H1 (cell line): Measurements from ENCODE around the gene CAPN6. TPM values are rescaled to one million over a fixed set of nuclear protein-coding genes. Genes with fewer than 3 reads are reported as not detected.

Experiments
- CTCF ChIA-PET: fragments of 300-600 bp; sonication (Branson Sonifier 250); formaldehyde crosslinking; loops from one replicate; lab custom pipeline; 2021; ENCODE audit not compliant: partially characterized antibody; lab: Charles Lee
- POLR2A ChIA-PET: fragments of 300-600 bp; sonication (Branson Sonifier 250); formaldehyde crosslinking; loops from one replicate; lab custom pipeline; 2021; ENCODE audit warnings: inconsistent platforms; ENCODE audit not compliant: partially characterized antibody; lab: Charles Lee
- DNase-seq, 2 experiments: peaks; one replicate each; pipeline versions ENCODE4 v3.0.0 to v3.0.0-alpha.2; 2010 to 2022; ENCODE audit warnings: low spot score in 2 of 2, low read depth in 1 of 2, mixed read lengths in 1 of 2
- FAIRE-seq: peaks from 2 replicates; lab custom pipeline; 2011; peaks lifted over from hg19 to GRCh38; lab: Jason Lieb, UNC
- H2AFZ ChIP-seq: 2 replicates; pipeline ENCODE4 v1.8.1; 2012; ENCODE audit warnings: low read length, inconsistent platforms
- H2AK5ac ChIP-seq: 2 replicates; pipeline ENCODE4 v1.6.1; 2013; ENCODE audit warnings: low read depth, low read length
- H2BK120ac ChIP-seq: replicated peaks from 2 replicates; pipeline ENCODE3; 2013; ENCODE audit warnings: low read depth, low read length, inconsistent platforms
- H2BK12ac ChIP-seq: 2 replicates; pipeline ENCODE4 v1.6.1; 2013; ENCODE audit warnings: low read depth, low read length
- H2BK15ac ChIP-seq: 2 replicates; pipeline ENCODE4 v1.6.1; 2013; ENCODE audit warnings: low read length
- H2BK20ac ChIP-seq: 2 replicates; pipeline ENCODE4 v1.6.1; 2013; ENCODE audit warnings: low read length
- H2BK5ac ChIP-seq: 2 replicates; pipeline ENCODE4 v1.6.1; 2013; ENCODE audit warnings: low read depth, low read length
- H3K14ac ChIP-seq: 2 replicates; pipeline ENCODE4 v1.6.1; 2013; ENCODE audit warnings: inconsistent platforms; ENCODE audit not compliant: insufficient read length
- H3K18ac ChIP-seq: 2 replicates; pipeline ENCODE4 v1.6.1; 2013; ENCODE audit warnings: low read length; ENCODE audit errors: extremely low read depth
- H3K23ac ChIP-seq: 2 replicates; pipeline ENCODE4 v1.6.1; 2013; ENCODE audit warnings: inconsistent platforms; ENCODE audit not compliant: insufficient read length
- H3K23me2 ChIP-seq: 2 replicates; pipeline ENCODE4 v1.6.1; 2013; ENCODE audit warnings: low read depth, low read length
- H3K27ac ChIP-seq: 2 replicates; pipeline ENCODE4 v1.6.1; 2011; ENCODE audit warnings: low read depth, low read length, inconsistent platforms
- H3K27me3 ChIP-seq, 4 experiments: replicated peaks in 1 of 4; 1 replicate in 1 of 4; 2 replicates in 3 of 4; pipeline versions ENCODE4 v1.6.1 to v1.8.1; 2011 to 2013; ENCODE audit warnings: low read length in 3 of 4, mild to moderate bottlenecking in 3 of 4, inconsistent platforms in 2 of 4, mixed read lengths in 2 of 4, moderate library complexity in 1 of 4; ENCODE audit not compliant: control insufficient read depth in 3 of 4, insufficient read depth in 3 of 4; ENCODE audit errors: extremely low read depth in 1 of 4
- H3K36me3 ChIP-seq, 4 experiments: 2 replicates each; pipeline versions ENCODE4 v1.6.1 to v1.8.1; 2011 to 2013; ENCODE audit warnings: mild to moderate bottlenecking in 4 of 4, low read length in 3 of 4, moderate library complexity in 2 of 4, control low read depth in 1 of 4, inconsistent platforms in 1 of 4; ENCODE audit not compliant: insufficient read depth in 4 of 4, control insufficient read depth in 2 of 4
- H3K4ac ChIP-seq: replicated peaks from 2 replicates; pipeline ENCODE3; 2013; ENCODE audit warnings: low read length, low read depth, mixed read lengths, inconsistent platforms; ENCODE audit not compliant: insufficient read length
- H3K4me1 ChIP-seq, 4 experiments: replicated peaks in 1 of 4; 1 replicate in 1 of 4; 2 replicates in 3 of 4; pipeline versions ENCODE4 v1.6.1 to v1.8.1; 2011 to 2013; ENCODE audit warnings: low read length in 3 of 4, inconsistent platforms in 2 of 4, mixed read lengths in 1 of 4; ENCODE audit not compliant: insufficient read depth in 4 of 4, control insufficient read depth in 3 of 4
- H3K4me2 ChIP-seq, 2 experiments: 2 replicates each; pipeline versions ENCODE4 v1.6.1 to v1.8.1; 2011 to 2013; ENCODE audit warnings: low read depth in 2 of 2, low read length in 2 of 2, control low read depth in 1 of 2, inconsistent platforms in 1 of 2, mild to moderate bottlenecking in 1 of 2; ENCODE audit not compliant: insufficient read depth in 1 of 2
- H3K4me3 ChIP-seq, 4 experiments: fragments of 200-600, 300-600 bp in 1 of 4; sonication (generic), shearing (Covaris generic), sonication (Bioruptor Twin) in 1 of 4; 2 replicates each; pipeline versions ENCODE4 v1.5.1 to v1.8.1; 2011 to 2016; ENCODE audit warnings: low read length in 4 of 4, low read depth in 3 of 4, control low read depth in 2 of 4, inconsistent platforms in 2 of 4, mild to moderate bottlenecking in 2 of 4, mixed read lengths in 1 of 4, moderate library complexity in 1 of 4; ENCODE audit not compliant: insufficient read depth in 2 of 4; ENCODE audit errors: extremely low read depth in 1 of 4
- H3K56ac ChIP-seq: replicated peaks from 2 replicates; pipeline ENCODE3; 2013; ENCODE audit warnings: low read depth, mild to moderate bottlenecking, mixed read lengths, low read length, inconsistent platforms; ENCODE audit not compliant: insufficient read length
- H3K79me1 ChIP-seq: 2 replicates; pipeline ENCODE4 v1.6.1; 2013; ENCODE audit warnings: low read depth, low read length, control low read depth
- H3K79me2 ChIP-seq, 2 experiments: 2 replicates each; pipeline versions ENCODE4 v1.6.1 to v1.8.1; 2012 to 2013; ENCODE audit warnings: low read length in 2 of 2, mild to moderate bottlenecking in 2 of 2, inconsistent platforms in 1 of 2; ENCODE audit not compliant: insufficient read depth in 2 of 2, control insufficient read depth in 1 of 2
- H3K9ac ChIP-seq, 4 experiments: replicated peaks in 1 of 4; 1 replicate in 1 of 4; 2 replicates in 3 of 4; pipeline versions ENCODE4 v1.6.1 to v1.8.1; 2011 to 2013; ENCODE audit warnings: low read depth in 3 of 4, low read length in 3 of 4, control low read depth in 2 of 4, mild to moderate bottlenecking in 2 of 4, moderate library complexity in 2 of 4, inconsistent platforms in 1 of 4; ENCODE audit errors: extremely low read depth in 1 of 4
- H3K9me3 ChIP-seq, 2 experiments: 2 replicates each; pipeline versions ENCODE4 v1.6.1 to v1.8.1; 2012 to 2013; ENCODE audit warnings: mild to moderate bottlenecking in 2 of 2, moderate library complexity in 2 of 2, control low read depth in 1 of 2, inconsistent platforms in 1 of 2, low read depth in 1 of 2, low read length in 1 of 2, mixed read lengths in 1 of 2; ENCODE audit not compliant: insufficient read depth in 2 of 2
- H4K20me1 ChIP-seq, 2 experiments: replicated peaks in 1 of 2; 2 replicates each; pipeline versions ENCODE3 to v1.8.1; 2011 to 2013; ENCODE audit warnings: inconsistent platforms in 2 of 2, low read length in 2 of 2, mild to moderate bottlenecking in 1 of 2; ENCODE audit not compliant: insufficient read depth in 2 of 2, control insufficient read depth in 1 of 2
- H4K5ac ChIP-seq: 2 replicates; pipeline ENCODE4 v1.6.1; 2013; ENCODE audit warnings: low read length, low read depth, mixed read lengths, inconsistent platforms; ENCODE audit not compliant: insufficient read length
- H4K8ac ChIP-seq: 2 replicates; pipeline ENCODE4 v1.8.0; 2013; ENCODE audit warnings: mild to moderate bottlenecking, moderate library complexity, low read length, inconsistent platforms; ENCODE audit not compliant: insufficient read depth; ENCODE audit errors: extremely low read depth
- H4K91ac ChIP-seq: replicated peaks from 2 replicates; pipeline ENCODE3; 2013; ENCODE audit warnings: low read length, mixed read lengths, inconsistent platforms; ENCODE audit not compliant: insufficient read length
- EGR1 ChIP-seq: IDR thresholded peaks from 2 replicates; pipeline ENCODE4 v1.6.1; 2011; ENCODE audit warnings: low read depth, low read length, borderline replicate concordance
- POU5F1 ChIP-seq: IDR thresholded peaks from 2 replicates; pipeline ENCODE4 v1.6.1; 2011; ENCODE audit warnings: low read depth, mild to moderate bottlenecking, low read length, moderate library complexity
- RAD21 ChIP-seq, 2 experiments: IDR thresholded peaks in 1 of 2; conservative IDR thresholded peaks in 1 of 2; 2 replicates each; pipeline ENCODE4 v1.6.1; 2011; ENCODE audit warnings: low read depth in 2 of 2, low read length in 2 of 2, improper control_type of control experiment in 1 of 2, inconsistent platforms in 1 of 2, mild to moderate bottlenecking in 1 of 2, moderate library complexity in 1 of 2
- SP4 ChIP-seq: IDR thresholded peaks from 2 replicates; pipeline ENCODE4 v1.6.1; 2012; ENCODE audit warnings: low read length, inconsistent platforms
- SRF ChIP-seq: IDR thresholded peaks from 2 replicates; pipeline ENCODE4 v1.6.1; 2011; ENCODE audit warnings: mild to moderate bottlenecking, low read depth, low read length, moderate library complexity
- TCF12 ChIP-seq: IDR thresholded peaks from 2 replicates; pipeline ENCODE4 v1.6.1; 2011; ENCODE audit warnings: low read depth, mild to moderate bottlenecking, low read length
- ZNF274 ChIP-seq: IDR thresholded peaks from 2 replicates; pipeline ENCODE4 v1.7.0; 2012; ENCODE audit warnings: low read length, borderline replicate concordance; ENCODE audit errors: extremely low read depth
- WGBS, 2 experiments: shearing (Covaris generic) in 1 of 2; methylation state at CpG; one replicate each; pipeline versions ENCODE4 v1.1.6 to v1.1.7; 2013 to 2015; ENCODE audit warnings: low lambda C conversion rate in 2 of 2, mixed read lengths in 2 of 2, inconsistent platforms in 1 of 2, low coverage in 1 of 2, missing lambda C conversion rate in 1 of 2; ENCODE audit not compliant: insufficient replicate concordance in 2 of 2, insufficient coverage in 1 of 2, insufficient read length in 1 of 2; ENCODE audit errors: extremely low coverage in 1 of 2, missing lambda C conversion rate in 1 of 2; 5-methylcytosine and 5-hydroxymethylcytosine counted together
- polyA plus RNA-seq, 7 experiments: library from polyadenylated mRNA; depleted of rRNA in 3 of 7; stranded (reverse) in 5 of 7; unstranded in 2 of 7; fragments of >200 nt in 5 of 7; fragments of 200-250 nt in 2 of 7; gene quantifications; 1 replicate in 5 of 7; 2 replicates in 1 of 7; 4 replicates in 1 of 7; pipeline versions ENCODE4 v1.2.1 to v1.2.3, GENCODE V29; 2011 to 2013; ENCODE audit warnings: missing spikeins in 2 of 7, mixed read lengths in 2 of 7
- total RNA-seq: library from RNA; stranded (reverse); fragmentation: NEBNext Ultra II Directional; extraction: Animal tissue kit (Norgen Biotek cat#: 25700); gene quantifications from 2 replicates; pipeline ENCODE4 v1.2.1, GENCODE V29; 2021

The CAPN6 gene
- total and polyA plus RNA-seq, 2 of the 8 experiments (the other 6 are each of a cell fraction or from before 2014, with no cell fraction given), result 5.3 to 10.6 TPM

DNA sequence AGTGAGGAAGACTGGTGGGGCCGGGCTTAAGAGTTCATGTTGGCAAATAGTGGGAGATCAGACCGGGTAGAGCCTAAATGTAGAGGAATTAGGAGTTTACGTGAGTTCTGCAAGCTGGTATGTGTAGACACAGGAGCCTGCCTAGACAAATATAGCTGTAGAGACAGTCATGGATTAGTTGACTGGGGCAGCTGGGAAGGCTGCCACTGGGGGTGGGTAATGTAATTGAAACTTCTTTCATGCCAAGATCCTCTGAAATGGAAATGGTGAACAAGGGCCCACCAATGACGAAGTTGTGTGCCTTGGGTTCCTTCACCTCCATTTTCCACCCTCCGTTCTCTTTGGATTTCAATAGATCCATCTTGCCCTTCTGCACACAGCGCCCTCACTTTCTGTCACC lies 11.9 kb upstream of the CAPN6 start:
- Histone ChIP-seq H3K23me2 (no peaks in the 10 kb centered on the region), H3K4me3 (no peak overlapping the region), H2BK15ac (no peak overlapping the region), H3K9ac (no peak overlapping the region), H3K23ac (no peak overlapping the region), H4K91ac (no peak overlapping the region), H3K27me3 (no peaks in the 10 kb centered on the region), H4K20me1 (no peaks in the 10 kb centered on the region), H3K27ac (no peak overlapping the region), H3K79me2 (no peaks in the 10 kb centered on the region), H3K79me1 (no peaks in the 10 kb centered on the region), H3K18ac (no peak overlapping the region), H3K9me3 (no peaks in the 10 kb centered on the region), H2AK5ac (no peak overlapping the region), H3K4me2 (no peak overlapping the region), H4K8ac (no peak overlapping the region), H3K56ac (no peak overlapping the region), H3K36me3 (no peaks in the 10 kb centered on the region), H2AFZ (no peak overlapping the region), H2BK5ac (no peak overlapping the region), H2BK12ac (no peak overlapping the region), H2BK20ac (no peak overlapping the region), H3K14ac (no peak overlapping the region), H3K4me1 (no peaks in the 10 kb centered on the region), H3K4ac (no peak overlapping the region), H4K5ac (no peak overlapping the region), H2BK120ac (no peak overlapping the region)
- ChIA-PET CTCF (no interaction called here), POLR2A (no interaction called here)
- WGBS, 2 experiments, result 82% methylated on average over 6 of the region's 6 CpGs; no CpG with 5 or more reads in 1 of the 2 experiments
- DNase-seq (no peak), FAIRE-seq (no peak)
- no peak for TF ChIP-seq RAD21 (IDR thresholded peaks at IDR 0.05 in 1 of 2, conservative IDR thresholded peaks at IDR 0.05 in 1 of 2; ENCODE audit: low read depth in 2 of 2, low read length in 2 of 2)
- no peak for TF ChIP-seq EGR1
- no peak for TF ChIP-seq POU5F1
- no peak for TF ChIP-seq TCF12
- TF ChIP-seq ZNF274, result no peak
- TF ChIP-seq SRF, result no peak
- no peak for TF ChIP-seq SP4
